ENCODE results near the gene ERGIC3.
A peak's percentile ranks its signal among the peaks of the same experiment; 100 is the strongest.
"Not testable (repeated sequence)": the region's sequence is repeated elsewhere in the genome, so short reads cannot be mapped to it uniquely, and the experiment has no call there.

ERGIC3 gene

DNA sequence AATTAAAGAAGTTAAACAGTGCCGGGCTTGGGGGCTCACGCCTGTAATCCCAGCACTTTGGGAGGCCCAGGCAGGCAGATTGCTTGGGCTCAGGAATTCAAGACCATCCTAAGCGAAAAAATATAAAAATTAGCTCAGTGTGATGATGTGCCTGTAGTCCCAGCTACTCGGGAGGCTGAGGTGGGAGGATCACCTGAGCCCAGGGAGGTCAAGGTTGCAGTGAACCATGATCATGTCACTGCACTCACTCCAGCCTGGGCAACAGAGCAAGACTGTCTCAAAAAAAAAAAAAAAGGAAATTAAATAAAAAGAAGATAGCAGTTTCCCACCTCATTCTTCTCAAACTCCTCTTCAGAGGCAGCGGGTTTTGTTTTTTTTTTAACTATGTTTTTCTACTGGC, 24.1 kb upstream of the ERGIC3 start:
- H3K9ac ChIP-seq (ENCODE audit: low read depth in 1 of 2, low read length in 2 of 2); H3K4me3 ChIP-seq (ENCODE audit: low read depth in 1 of 2, low read length in 2 of 2); H3K27me3 ChIP-seq (ENCODE audit: control insufficient read depth in 1 of 2, insufficient read depth in 2 of 2, low read length in 2 of 2); H3K9me3 ChIP-seq (ENCODE audit: control insufficient read depth in 1 of 2, low read length in 2 of 2); H3K4me1 ChIP-seq (ENCODE audit: control insufficient read depth in 1 of 2, insufficient read depth in 2 of 2, low read length in 2 of 2); H3K27ac ChIP-seq (ENCODE audit: low read depth, low read length): not testable (repeated sequence)
- peaks cover 0 to 17% of the 10 kb centered on the region in 2 donors for H3K36me3 ChIP-seq (ENCODE audit: control insufficient read depth in 1 of 2, insufficient read depth in 2 of 2, low read length in 2 of 2)

DNA sequence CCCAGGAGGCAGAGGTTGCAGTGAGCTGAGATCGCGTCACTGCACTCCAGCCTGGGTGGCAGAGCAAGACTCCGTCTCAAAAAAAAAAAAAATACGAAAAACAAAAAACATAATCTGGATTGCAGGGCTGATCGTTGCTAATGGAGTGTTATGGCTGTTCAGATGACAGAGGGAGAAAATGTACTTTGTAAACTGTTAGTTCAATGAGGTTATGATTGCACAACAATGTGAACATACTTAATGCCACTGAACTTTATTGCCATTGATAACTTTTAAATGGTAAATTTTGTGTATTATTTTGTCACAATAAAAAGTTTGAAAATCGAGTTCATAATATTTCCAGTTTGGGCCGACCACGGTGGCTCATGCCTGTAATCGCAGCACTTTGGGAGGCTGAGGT, 22.9 kb upstream of the ERGIC3 start:
- H3K27ac ChIP-seq (ENCODE audit: low read depth, low read length): no peak overlapping the region
- H3K36me3 ChIP-seq (ENCODE audit: control insufficient read depth in 1 of 2, insufficient read depth in 2 of 2, low read length in 2 of 2): peaks cover 0 to 12% of the 10 kb centered on the region in 2 donors
- H3K4me3 ChIP-seq (ENCODE audit: low read depth in 1 of 2, low read length in 2 of 2): no peak overlapping the region
- no peaks in the 10 kb centered on the region for H3K4me1 ChIP-seq (ENCODE audit: control insufficient read depth in 1 of 2, insufficient read depth in 2 of 2, low read length in 2 of 2)
- H3K9me3 ChIP-seq (ENCODE audit: control insufficient read depth in 1 of 2, low read length in 2 of 2): no peaks in the 10 kb centered on the region
- H3K9ac ChIP-seq (ENCODE audit: low read depth in 1 of 2, low read length in 2 of 2): no peak overlapping the region
- no peaks in the 10 kb centered on the region for H3K27me3 ChIP-seq (ENCODE audit: control insufficient read depth in 1 of 2, insufficient read depth in 2 of 2, low read length in 2 of 2)

- no peaks in the 10 kb centered on the region for H3K27me3 ChIP-seq (ENCODE audit: control insufficient read depth in 1 of 2, insufficient read depth in 2 of 2, low read length in 2 of 2)
Measured at GRCh38 chr20:35523298-35523888, 18.5 kb upstream of the ERGIC3 start.

GRCh38 chr20:35525639-35526038, 16.2 kb upstream of the ERGIC3 start:
- Histone ChIP-seq H3K4me3 (ENCODE audit: low read depth in 1 of 2, low read length in 2 of 2) (no peak overlapping the region), H3K4me1 (ENCODE audit: control insufficient read depth in 1 of 2, insufficient read depth in 2 of 2, low read length in 2 of 2) (no peaks in the 10 kb centered on the region), H3K27me3 (ENCODE audit: control insufficient read depth in 1 of 2, insufficient read depth in 2 of 2, low read length in 2 of 2) (no peaks in the 10 kb centered on the region)

More at GRCh38 chr20:35523298-35523888, 18.5 kb upstream of the ERGIC3 start:
- Histone ChIP-seq H3K27ac (ENCODE audit: low read depth, low read length) (no peak overlapping the region), H3K9ac (ENCODE audit: low read depth in 1 of 2, low read length in 2 of 2) (no peak overlapping the region), H3K36me3 (ENCODE audit: control insufficient read depth in 1 of 2, insufficient read depth in 2 of 2, low read length in 2 of 2) (no peaks in the 10 kb centered on the region), H3K9me3 (ENCODE audit: control insufficient read depth in 1 of 2, low read length in 2 of 2) (no peaks in the 10 kb centered on the region), H3K4me3 (ENCODE audit: low read depth in 1 of 2, low read length in 2 of 2) (no peak overlapping the region), H3K4me1 (ENCODE audit: control insufficient read depth in 1 of 2, insufficient read depth in 2 of 2, low read length in 2 of 2) (no peaks in the 10 kb centered on the region)

GRCh38 chr20:35527122-35527769, 14.6 kb upstream of the ERGIC3 start:
- Histone ChIP-seq H3K4me3 (ENCODE audit: low read depth in 1 of 2, low read length in 2 of 2) (no peak overlapping the region), H3K36me3 (ENCODE audit: control insufficient read depth in 1 of 2, insufficient read depth in 2 of 2, low read length in 2 of 2) (no peaks in the 10 kb centered on the region), H3K9ac (ENCODE audit: low read depth in 1 of 2, low read length in 2 of 2) (no peak overlapping the region), H3K9me3 (ENCODE audit: control insufficient read depth in 1 of 2, low read length in 2 of 2) (no peaks in the 10 kb centered on the region), H3K27me3 (ENCODE audit: control insufficient read depth in 1 of 2, insufficient read depth in 2 of 2, low read length in 2 of 2) (no peaks in the 10 kb centered on the region), H3K4me1 (ENCODE audit: control insufficient read depth in 1 of 2, insufficient read depth in 2 of 2, low read length in 2 of 2) (no peaks in the 10 kb centered on the region), H3K27ac (ENCODE audit: low read depth, low read length) (no peak overlapping the region)

More at GRCh38 chr20:35525639-35526038, 16.2 kb upstream of the ERGIC3 start:
- Histone ChIP-seq H3K27ac (ENCODE audit: low read depth, low read length) (no peak overlapping the region), H3K36me3 (ENCODE audit: control insufficient read depth in 1 of 2, insufficient read depth in 2 of 2, low read length in 2 of 2) (no peaks in the 10 kb centered on the region), H3K9ac (ENCODE audit: low read depth in 1 of 2, low read length in 2 of 2) (no peak overlapping the region), H3K9me3 (ENCODE audit: control insufficient read depth in 1 of 2, low read length in 2 of 2) (no peaks in the 10 kb centered on the region)

GRCh38 chr20:35529552-35529951, 12.3 kb upstream of the ERGIC3 start, which contains the start of gene C20orf173:
C20orf173 (minus strand) TSS chr20:35529652; CDS start chr20:35529373, 279 bp downstream.
- H3K4me3 ChIP-seq (ENCODE audit: low read depth in 1 of 2, low read length in 2 of 2): no peak within 1 kb of the TSS
- H3K9me3 ChIP-seq (ENCODE audit: control insufficient read depth in 1 of 2, low read length in 2 of 2): no peaks in the 10 kb centered on the region
- no peak within 1 kb of the TSS for H3K27ac ChIP-seq (ENCODE audit: low read depth, low read length)
- H3K9ac ChIP-seq (ENCODE audit: low read depth in 1 of 2, low read length in 2 of 2): no peak within 1 kb of the TSS
- no peaks in the 10 kb centered on the region for H3K4me1 ChIP-seq (ENCODE audit: control insufficient read depth in 1 of 2, insufficient read depth in 2 of 2, low read length in 2 of 2)
- no peaks in the 10 kb centered on the region for H3K27me3 ChIP-seq (ENCODE audit: control insufficient read depth in 1 of 2, insufficient read depth in 2 of 2, low read length in 2 of 2)
- no peaks in the 10 kb centered on the region for H3K36me3 ChIP-seq (ENCODE audit: control insufficient read depth in 1 of 2, insufficient read depth in 2 of 2, low read length in 2 of 2)

GRCh38 chr20:35539756-35540212, 2.1 kb upstream of the ERGIC3 start:
- H3K27me3 ChIP-seq (ENCODE audit: control insufficient read depth in 1 of 2, insufficient read depth in 2 of 2, low read length in 2 of 2): no peaks in the 10 kb centered on the region
- H3K27ac ChIP-seq (ENCODE audit: low read depth, low read length): no peak overlapping the region
- peaks cover 10 to 15% of the 10 kb centered on the region in 2 donors for H3K4me1 ChIP-seq (ENCODE audit: control insufficient read depth in 1 of 2, insufficient read depth in 2 of 2, low read length in 2 of 2)
- no peak overlapping the region for H3K9ac ChIP-seq (ENCODE audit: low read depth in 1 of 2, low read length in 2 of 2)
- peaks cover 0 to 10% of the 10 kb centered on the region in 2 donors for H3K36me3 ChIP-seq (ENCODE audit: control insufficient read depth in 1 of 2, insufficient read depth in 2 of 2, low read length in 2 of 2)
- no peaks in the 10 kb centered on the region for H3K9me3 ChIP-seq (ENCODE audit: control insufficient read depth in 1 of 2, low read length in 2 of 2)
- H3K4me3 ChIP-seq (ENCODE audit: low read depth in 1 of 2, low read length in 2 of 2): peak overlapping the region; percentile 22 to 48

GRCh38 chr20:35541118-35541782, 628 bp upstream of the ERGIC3 start:
- H3K27ac ChIP-seq (ENCODE audit: low read depth, low read length): no peak overlapping the region
- peak overlapping the region in 1 of 2 donors; percentile 28 for H3K9ac ChIP-seq (ENCODE audit: low read depth in 1 of 2, low read length in 2 of 2)
- H3K27me3 ChIP-seq (ENCODE audit: control insufficient read depth in 1 of 2, insufficient read depth in 2 of 2, low read length in 2 of 2): no peaks in the 10 kb centered on the region
- no peaks in the 10 kb centered on the region for H3K9me3 ChIP-seq (ENCODE audit: control insufficient read depth in 1 of 2, low read length in 2 of 2)
- peak overlapping the region; percentile 84 to 91 for H3K4me3 ChIP-seq (ENCODE audit: low read depth in 1 of 2, low read length in 2 of 2)
- peaks cover 0 to 10% of the 10 kb centered on the region in 2 donors for H3K36me3 ChIP-seq (ENCODE audit: control insufficient read depth in 1 of 2, insufficient read depth in 2 of 2, low read length in 2 of 2)
- peaks cover 10 to 15% of the 10 kb centered on the region in 2 donors for H3K4me1 ChIP-seq (ENCODE audit: control insufficient read depth in 1 of 2, insufficient read depth in 2 of 2, low read length in 2 of 2)

DNA sequence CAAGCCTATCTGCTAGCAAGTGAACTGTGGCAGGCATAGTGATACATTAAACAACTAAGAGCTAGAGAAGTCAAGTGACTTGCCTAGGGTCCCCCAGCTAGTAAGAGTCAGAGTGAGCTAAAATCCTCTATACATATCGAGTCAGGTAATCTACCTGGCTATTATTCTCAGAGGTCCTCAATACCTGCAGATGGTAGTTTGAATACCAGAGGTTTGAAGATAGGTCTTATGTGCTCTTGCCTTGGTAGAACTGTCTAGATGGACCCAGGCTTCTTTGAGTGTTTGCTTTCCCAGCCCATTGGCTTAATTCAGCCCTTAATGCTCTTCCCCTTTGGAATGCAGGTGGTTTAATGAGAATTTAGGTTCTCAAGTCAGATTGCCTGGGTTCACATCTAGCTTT, 1.1 kb downstream of the ERGIC3 start:
- Histone ChIP-seq H3K27ac (ENCODE audit: low read depth, low read length) (no peak overlapping the region), H3K9ac (ENCODE audit: low read depth in 1 of 2, low read length in 2 of 2) (no peak overlapping the region), H3K9me3 (ENCODE audit: control insufficient read depth in 1 of 2, low read length in 2 of 2) (no peaks in the 10 kb centered on the region), H3K4me3 (ENCODE audit: low read depth in 1 of 2, low read length in 2 of 2) (peak overlapping the region in 1 of 2 donors; percentile 84), H3K27me3 (ENCODE audit: control insufficient read depth in 1 of 2, insufficient read depth in 2 of 2, low read length in 2 of 2) (no peaks in the 10 kb centered on the region), H3K4me1 (ENCODE audit: control insufficient read depth in 1 of 2, insufficient read depth in 2 of 2, low read length in 2 of 2) (peaks cover 10 to 15% of the 10 kb centered on the region in 2 donors), H3K36me3 (ENCODE audit: control insufficient read depth in 1 of 2, insufficient read depth in 2 of 2, low read length in 2 of 2) (peaks cover 12 to 18% of the 10 kb centered on the region in 2 donors)

- no peak overlapping the region for H3K27ac ChIP-seq (ENCODE audit: low read depth, low read length)
- H3K9ac ChIP-seq (ENCODE audit: low read depth in 1 of 2, low read length in 2 of 2): no peak overlapping the region
- no peaks in the 10 kb centered on the region for H3K9me3 ChIP-seq (ENCODE audit: control insufficient read depth in 1 of 2, low read length in 2 of 2)
- peaks cover 23 to 32% of the 10 kb centered on the region in 2 donors for H3K36me3 ChIP-seq (ENCODE audit: control insufficient read depth in 1 of 2, insufficient read depth in 2 of 2, low read length in 2 of 2)
- H3K4me3 ChIP-seq (ENCODE audit: low read depth in 1 of 2, low read length in 2 of 2): no peak overlapping the region
- no peaks in the 10 kb centered on the region for H3K27me3 ChIP-seq (ENCODE audit: control insufficient read depth in 1 of 2, insufficient read depth in 2 of 2, low read length in 2 of 2)
- H3K4me1 ChIP-seq (ENCODE audit: control insufficient read depth in 1 of 2, insufficient read depth in 2 of 2, low read length in 2 of 2): peaks cover 10 to 15% of the 10 kb centered on the region in 2 donors
Measured at GRCh38 chr20:35544436-35544835, 2.6 kb downstream of the ERGIC3 start.
